SH-SY5Y (cell line): ENCODE results near the gene GATB.

Experiments
- GATA2 ChIP-seq: IDR thresholded peaks from 2 replicates; pipeline ENCODE4 v1.6.1; 2011; ENCODE audit warnings: mild to moderate bottlenecking, low read depth, low read length
- GATA3 ChIP-seq: IDR thresholded peaks from 2 replicates; pipeline ENCODE4 v1.6.1; 2011; ENCODE audit warnings: low read depth, mild to moderate bottlenecking, low read length, moderate library complexity

DNA sequence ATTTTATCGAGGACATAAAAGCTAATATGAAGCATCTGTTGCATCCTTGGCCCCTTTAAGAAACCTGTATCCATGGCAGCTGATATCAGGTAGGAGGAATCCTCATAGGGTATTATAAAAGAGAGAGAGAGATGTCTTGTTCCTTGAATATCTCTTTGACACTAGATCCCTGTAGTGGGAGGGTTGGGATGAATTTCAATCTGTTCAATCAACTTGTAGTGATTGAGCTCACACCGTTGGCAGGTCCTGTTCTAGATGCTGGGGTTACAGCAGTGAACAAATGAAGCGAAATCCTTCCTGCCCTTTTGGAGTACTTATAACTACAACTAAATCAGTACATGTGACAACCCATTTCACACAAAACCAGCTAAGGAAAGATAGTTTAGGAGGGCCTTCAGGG, 35.3 kb upstream of the GATB start:
- no peak for TF ChIP-seq GATA2
- no peak for TF ChIP-seq GATA3
